Myometrial cell (primary cell): Measurements from ENCODE around the gene ARID3A. TPM values are rescaled to one million over a fixed set of nuclear protein-coding genes. Genes with fewer than 3 reads are reported as not detected.

Source experiments
- total RNA-seq: library from RNA; depleted of rRNA; stranded (reverse); fragments of >200 nt; gene quantifications from 2 replicates; pipeline ENCODE4 v1.2.3, GENCODE V29; 2015

The ARID3A gene
- total RNA-seq = 11.7 and 15.3 TPM in 2 replicates

GRCh38 chr19:925526-926322 is at the start of gene ARID3A:
Gene ARID3A (plus strand): TSS chr19:926035. CDS start chr19:929529, 3,494 bp downstream.

GRCh38 chr19:892894-893689 is 32.7 kb upstream of the ARID3A start, which contains the start of the genes MED16 and RNU6-9:
Gene MED16 (minus strand): TSS chr19:893187. CDS start chr19:891131, 2,056 bp downstream.
Gene RNU6-9 (plus strand): TSS chr19:893484.

GRCh38 chr19:913080-913748 is 12.6 kb upstream of the ARID3A start, which contains the start of gene R3HDM4:
Gene R3HDM4 (minus strand): TSS chr19:913219. CDS start chr19:913157, 62 bp downstream.

GRCh38 chr19:917323-918151 is 8.3 kb upstream of the ARID3A start, which contains the start of gene KISS1R:
Gene KISS1R (plus strand): TSS chr19:917333. CDS start chr19:917503, 170 bp downstream.

GRCh38 chr19:984165-984967 is 58.5 kb downstream of the ARID3A start, which contains the start of gene WDR18:
Gene WDR18 (plus strand): TSS chr19:984345. CDS start chr19:984354, 9 bp downstream.

GRCh38 chr19:1000095-1000494 is 74.3 kb downstream of the ARID3A start, which contains the start of gene GRIN3B:
Gene GRIN3B (plus strand): TSS chr19:1000419. CDS start chr19:1000438, 19 bp downstream.

GRCh38 chr19:1020868-1021425 is 95.1 kb downstream of the ARID3A start, which contains the start of gene TMEM259:
Gene TMEM259 (minus strand): TSS chr19:1021123. CDS start chr19:1020996, 127 bp downstream.

Other genes starting within 250 kb of the ARID3A start
- 68.0 and 111 TPM in 2 replicates for gene FSTL3, start 249.6 kb upstream of the ARID3A start, total RNA-seq
- not detected in 2 replicates for gene PRSS57, start 230.6 kb upstream of the ARID3A start, total RNA-seq
- gene PALM, start 217.1 kb upstream of the ARID3A start, total RNA-seq = 0.35 and 6.3 TPM in 2 replicates
- 0.86 TPM in 1 of 2 replicates, not detected in the other for gene MISP, start 174.9 kb upstream of the ARID3A start, total RNA-seq
- gene PTBP1, start 128.6 kb upstream of the ARID3A start, total RNA-seq = 250 and 351 TPM in 2 replicates
- 0.35 and 0.58 TPM in 2 replicates for gene PLPPR3, start 104.1 kb upstream of the ARID3A start, total RNA-seq
- not detected in 2 replicates for gene AZU1, start 98.2 kb upstream of the ARID3A start, total RNA-seq
- gene PRTN3, start 85.0 kb upstream of the ARID3A start, total RNA-seq = not detected in 2 replicates
- not detected in 2 replicates for gene ELANE, start 73.7 kb upstream of the ARID3A start, total RNA-seq
- gene CFD, start 66.4 kb upstream of the ARID3A start, total RNA-seq = 2.0 and 5.7 TPM in 2 replicates
- gene MED16, start 32.8 kb upstream of the ARID3A start, total RNA-seq = 35.4 and 44.7 TPM in 2 replicates
- not detected in 2 replicates for gene RNU6-9, start 32.6 kb upstream of the ARID3A start, total RNA-seq
- gene R3HDM4, start 12.8 kb upstream of the ARID3A start, total RNA-seq = 34.7 and 66.6 TPM in 2 replicates
- gene KISS1R, start 8.7 kb upstream of the ARID3A start, total RNA-seq = 0.18 TPM in 1 of 2 replicates, not detected in the other
- 45.7 and 62.3 TPM in 2 replicates for gene WDR18, start 58.3 kb downstream of the ARID3A start, total RNA-seq
- gene GRIN3B, start 74.4 kb downstream of the ARID3A start, total RNA-seq = 0.58 TPM in 1 of 2 replicates, not detected in the other
- 175 and 210 TPM in 2 replicates for gene TMEM259, start 95.1 kb downstream of the ARID3A start, total RNA-seq
- not detected in 2 replicates for gene RNU6-2, start 95.5 kb downstream of the ARID3A start, total RNA-seq
- gene CNN2, start 100.6 kb downstream of the ARID3A start, total RNA-seq = 299 and 306 TPM in 2 replicates
- gene ABCA7, start 114.1 kb downstream of the ARID3A start, total RNA-seq = 2.3 and 5.3 TPM in 2 replicates
- gene ARHGAP45, start 141.1 kb downstream of the ARID3A start, total RNA-seq = 3.5 and 8.5 TPM in 2 replicates
- gene POLR2E, start 169.3 kb downstream of the ARID3A start, total RNA-seq = 360 and 361 TPM in 2 replicates
- gene GPX4, start 178.0 kb downstream of the ARID3A start, total RNA-seq = 478 TPM in 2 replicates
- gene SBNO2, start 248.2 kb downstream of the ARID3A start, total RNA-seq = 34.9 and 36.0 TPM in 2 replicates